HEK293 (cell line): ENCODE measurements around the gene AARSD1.
"Not testable (repeated sequence)": the region's sequence is repeated elsewhere in the genome, so short reads cannot be mapped to it uniquely, and the experiment has no call there.

Source experiments
- CTCF ChIA-PET: fragments of 350-600 bp; formaldehyde crosslinking; extraction: SDS; loops from one replicate; lab custom pipeline; 2021; ENCODE audit warnings: antibody characterized with exemption; lab: Yijun Ruan, JAX
- POLR2A ChIA-PET: fragments of 300-600 bp; formaldehyde crosslinking; extraction: SDS; loops from one replicate; lab custom pipeline; 2020; ENCODE audit warnings: antibody characterized with exemption, inconsistent platforms; lab: Yijun Ruan, JAX
- H3K27ac ChIP-seq: fragments of 200-500 bp; sonication (Bioruptor generic); 2 replicates; pipeline ENCODE4 v1.5.1; 2014; ENCODE audit warnings: low read depth, low read length, control low read depth, inconsistent platforms; ENCODE audit errors: extremely low read depth
- H3K36me3 ChIP-seq, 2 experiments: fragments of 200-500 bp in 1 of 2; sonication (Bioruptor generic) in 1 of 2; 1 replicate in 1 of 2; 2 replicates in 1 of 2; pipeline ENCODE4 v1.5.1; 2014 to 2017; ENCODE audit warnings: inconsistent platforms in 2 of 2, low read length in 2 of 2; ENCODE audit not compliant: control insufficient read depth in 2 of 2, insufficient read depth in 1 of 2
- H3K4me1 ChIP-seq: fragments of 200-500 bp; sonication (Bioruptor generic); 2 replicates; pipeline ENCODE4 v1.5.1; 2014; ENCODE audit warnings: mild to moderate bottlenecking, low read length, inconsistent platforms; ENCODE audit not compliant: control insufficient read depth, insufficient read depth
- H3K4me3 ChIP-seq: 2 replicates; pipeline ENCODE4 v1.5.1; 2011; ENCODE audit warnings: low read depth, mild to moderate bottlenecking, control low read depth, low read length, moderate library complexity
- H3K9me3 ChIP-seq: fragments of 200-500 bp; sonication (Bioruptor generic); 2 replicates; pipeline ENCODE4 v1.5.1; 2014; ENCODE audit warnings: low read depth, low read length, inconsistent platforms; ENCODE audit not compliant: control insufficient read depth, insufficient read depth
- BCL6B ChIP-seq: fragments of 450-650 bp; formaldehyde crosslinking; IDR thresholded peaks from 2 replicates; pipeline ENCODE4 v1.5.1; 2017; ENCODE audit warnings: missing biosample characterization, missing genetic modification characterization
- GFI1B ChIP-seq: fragments of 450-650 bp; formaldehyde crosslinking; IDR thresholded peaks from 2 replicates; pipeline ENCODE4 v1.5.1; 2016; ENCODE audit warnings: missing biosample characterization, missing genetic modification characterization
- GLIS1 ChIP-seq: fragments of 450-650 bp; formaldehyde crosslinking; IDR thresholded peaks from 2 replicates; pipeline ENCODE4 v1.5.1; 2016; ENCODE audit warnings: missing biosample characterization, missing genetic modification characterization
- GLIS2 ChIP-seq: fragments of 450-650 bp; formaldehyde crosslinking; IDR thresholded peaks from 2 replicates; pipeline ENCODE4 v1.5.1; 2016; ENCODE audit warnings: missing biosample characterization, missing genetic modification characterization
- KLF17 ChIP-seq: fragments of 450-650 bp; formaldehyde crosslinking; IDR thresholded peaks from 2 replicates; pipeline ENCODE4 v1.5.1; 2016; ENCODE audit warnings: missing biosample characterization, missing genetic modification characterization
- OSR2 ChIP-seq: fragments of 450-650 bp; formaldehyde crosslinking; IDR thresholded peaks from 2 replicates; pipeline ENCODE4 v1.5.1; 2016; ENCODE audit warnings: missing biosample characterization, missing genetic modification characterization
- SCRT2 ChIP-seq: fragments of 450-650 bp; formaldehyde crosslinking; IDR thresholded peaks from 2 replicates; pipeline ENCODE4 v1.5.1; 2016; ENCODE audit warnings: missing biosample characterization, missing genetic modification characterization
- ZBTB7A ChIP-seq: fragments of 450-650 bp; formaldehyde crosslinking; IDR thresholded peaks from 2 replicates; pipeline ENCODE4 v1.5.1; 2016; ENCODE audit warnings: low read depth, missing biosample characterization, missing genetic modification characterization
- ZNF155 ChIP-seq: fragments of 450-650 bp; formaldehyde crosslinking; IDR thresholded peaks from 2 replicates; pipeline ENCODE4 v1.5.1; 2016; ENCODE audit warnings: missing biosample characterization, missing genetic modification characterization
- ZNF248 ChIP-seq: fragments of 450-650 bp; formaldehyde crosslinking; IDR thresholded peaks from 2 replicates; pipeline ENCODE4 v1.5.1; 2017; ENCODE audit warnings: missing biosample characterization, missing genetic modification characterization
- ZNF324 ChIP-seq: fragments of 450-650 bp; formaldehyde crosslinking; IDR thresholded peaks from 2 replicates; pipeline ENCODE4 v1.5.1; 2016; ENCODE audit warnings: missing biosample characterization, missing genetic modification characterization
- ZNF510 ChIP-seq: fragments of 450-650 bp; formaldehyde crosslinking; IDR thresholded peaks from 2 replicates; pipeline ENCODE4 v1.5.1; 2018; ENCODE audit warnings: mild to moderate bottlenecking, missing genetic modification characterization, missing biosample characterization; ENCODE audit not compliant: insufficient replicate concordance
- ZNF626 ChIP-seq: fragments of 450-650 bp; sonication (Bioruptor Pico); formaldehyde crosslinking; IDR thresholded peaks from 2 replicates; pipeline ENCODE4 v1.5.1; 2018; ENCODE audit warnings: missing biosample characterization, missing genetic modification characterization, inconsistent platforms
- ZNF677 ChIP-seq: fragments of 450-650 bp; IDR thresholded peaks from 2 replicates; pipeline ENCODE4 v1.5.0; 2018; ENCODE audit warnings: missing biosample characterization, mild to moderate bottlenecking, missing genetic modification characterization, moderate library complexity
- ZNF707 ChIP-seq: fragments of 450-650 bp; formaldehyde crosslinking; IDR thresholded peaks from 2 replicates; pipeline ENCODE4 v1.5.1; 2016; ENCODE audit warnings: missing biosample characterization, missing genetic modification characterization
- ZNF791 ChIP-seq: fragments of 450-650 bp; formaldehyde crosslinking; IDR thresholded peaks from 2 replicates; pipeline ENCODE4 v1.5.1; 2016; ENCODE audit warnings: missing biosample characterization, missing genetic modification characterization
- TF ChIP-seq, protein P1 (sequence below): sonication (generic); formaldehyde crosslinking; IDR thresholded peaks from 2 replicates; pipeline ENCODE4 v1.8.1; 2022; ENCODE audit warnings: mild to moderate bottlenecking, moderate library complexity, missing genetic modification reagents
- TF ChIP-seq, protein P2 (sequence below): fragments of 450-650 bp; formaldehyde crosslinking; IDR thresholded peaks from 2 replicates; pipeline ENCODE4 v1.5.1; 2016; ENCODE audit warnings: missing biosample characterization, missing genetic modification characterization
- TF ChIP-seq, protein P3 (sequence below): fragments of 450-650 bp; IDR thresholded peaks from 2 replicates; pipeline ENCODE4 v1.5.1; 2018; ENCODE audit warnings: missing biosample characterization, mild to moderate bottlenecking, missing genetic modification characterization

The AARSD1 gene

DNA sequence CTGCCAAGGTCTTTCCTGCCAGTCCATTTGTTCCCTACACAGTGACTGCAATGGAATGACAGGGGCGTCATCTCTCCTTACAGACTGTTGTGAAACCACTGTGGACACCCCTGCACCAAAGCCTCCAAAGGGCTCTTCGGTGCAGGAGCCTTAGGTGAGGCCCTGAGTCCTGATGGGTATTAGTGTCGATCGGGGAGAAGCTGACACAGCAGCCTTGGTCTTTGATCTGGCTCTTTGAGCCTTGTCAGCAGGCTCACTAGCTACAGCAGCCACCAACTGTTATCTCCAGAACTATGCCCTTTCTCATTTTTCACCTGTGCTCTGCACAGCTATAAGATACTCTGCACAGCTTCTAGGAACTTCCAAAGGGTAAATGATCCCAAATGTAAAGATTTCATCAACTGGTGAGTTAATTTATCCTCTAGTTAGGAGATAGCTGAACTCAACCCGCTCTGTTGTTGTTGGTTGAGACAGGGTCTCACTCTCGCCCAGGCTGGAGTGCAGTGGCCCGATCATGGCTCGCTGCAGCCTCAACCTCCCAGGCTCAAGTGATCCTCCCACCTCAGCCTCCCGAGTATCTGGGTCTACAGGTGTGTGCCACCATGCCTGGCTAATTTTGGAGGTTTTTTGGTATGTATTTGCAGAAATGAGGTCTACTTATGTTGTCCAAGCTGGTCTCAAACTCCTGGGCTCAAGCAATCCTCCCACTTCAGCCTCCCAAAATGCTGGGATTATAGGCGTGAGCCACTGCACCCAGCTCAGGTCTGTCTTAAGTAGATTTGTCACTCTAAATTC lies 44.0 kb downstream of the AARSD1 start:
- TF ChIP-seq ZNF155 (tag by site-specific recombination) (no peak), ZNF791 (no peak), ZNF677 (tag by site-specific recombination) (no peak), ZNF626 (tag by site-specific recombination) (no peak), GLIS2 (tag by site-specific recombination) (no peak), SCRT2 (tag by site-specific recombination) (peak; percentile 9; the same call in 1 of the 2 replicates)
- TF ChIP-seq, protein P1, sequence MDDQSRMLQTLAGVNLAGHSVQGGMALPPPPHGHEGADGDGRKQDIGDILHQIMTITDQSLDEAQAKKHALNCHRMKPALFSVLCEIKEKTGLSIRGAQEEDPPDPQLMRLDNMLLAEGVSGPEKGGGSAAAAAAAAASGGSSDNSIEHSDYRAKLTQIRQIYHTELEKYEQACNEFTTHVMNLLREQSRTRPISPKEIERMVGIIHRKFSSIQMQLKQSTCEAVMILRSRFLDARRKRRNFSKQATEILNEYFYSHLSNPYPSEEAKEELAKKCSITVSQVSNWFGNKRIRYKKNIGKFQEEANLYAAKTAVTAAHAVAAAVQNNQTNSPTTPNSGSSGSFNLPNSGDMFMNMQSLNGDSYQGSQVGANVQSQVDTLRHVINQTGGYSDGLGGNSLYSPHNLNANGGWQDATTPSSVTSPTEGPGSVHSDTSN (CRISPR knock-in tag) = no peak
- no peak overlapping the region for H3K4me3 ChIP-seq
- H3K27ac ChIP-seq = no peak overlapping the region
- ChIA-PET POLR2A (interaction anchor here (1.0 kb wide), 1 partner anchor 84 kb away, joined by 3 read pairs; no protein-coding TSS in a partner anchor), CTCF (interaction anchor here (1.5 to 4.1 kb wide), 2 partner anchors 9 to 77 kb away, joined by 10 to 19 read pairs; partner anchors contain the start of gene AOC2)
- H3K36me3 ChIP-seq = no peaks in the 10 kb centered on the region
- no peaks in the 10 kb centered on the region for H3K9me3 ChIP-seq
- peaks cover 11% of the 10 kb centered on the region for H3K4me1 ChIP-seq

DNA sequence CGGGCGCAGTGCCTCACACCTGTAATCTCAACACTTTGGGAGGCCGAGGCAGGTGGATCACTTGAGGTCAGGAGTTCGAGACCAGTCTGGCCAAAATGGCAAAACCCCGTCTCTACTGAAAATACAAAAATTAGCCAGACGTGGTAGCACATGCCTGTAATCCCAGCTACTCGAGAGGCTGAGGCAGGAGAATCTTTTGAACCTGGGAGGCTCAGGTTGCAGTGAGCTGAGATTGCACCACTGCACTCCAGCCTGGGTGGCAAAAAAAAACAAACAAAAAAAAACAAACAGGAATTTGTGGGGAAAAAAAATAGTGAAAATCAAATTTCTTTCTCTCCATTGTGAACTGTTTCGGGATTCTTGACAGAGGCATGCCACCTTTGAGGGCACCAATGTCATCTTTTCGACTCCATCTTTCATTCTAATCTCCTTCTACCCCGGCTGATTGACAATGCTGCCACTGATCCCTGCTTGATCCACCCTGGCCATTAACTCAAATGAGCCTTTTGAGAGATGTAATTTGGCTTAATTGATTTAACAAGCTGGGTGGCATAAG lies 44.7 kb downstream of the AARSD1 start:
- not testable (repeated sequence) for H3K4me3 ChIP-seq, H3K9me3 ChIP-seq, H3K36me3 ChIP-seq, H3K27ac ChIP-seq
- ChIA-PET POLR2A (interaction anchor here (1.0 to 1.5 kb wide), 2 partner anchors 14 to 83 kb away, joined by 3 read pairs; no protein-coding TSS in a partner anchor), CTCF (interaction anchor here (0.5 to 4.1 kb wide), 6 partner anchors 9 to 78 kb away, joined by 3 to 19 read pairs (median 4); partner anchors contain the start of genes AOC2 and RPL27)
- TF ChIP-seq GFI1B (tag by site-specific recombination) (0 out of 2 replicates have a peak, but pooled peaks have one; percentile 10), OSR2 (tag by site-specific recombination) (peak; percentile 66; the same call in 1 of the 2 replicates), GLIS1 (tag by site-specific recombination) (0 out of 2 replicates have a peak, but pooled peaks have one; percentile 16)
- TF ChIP-seq, protein P2, sequence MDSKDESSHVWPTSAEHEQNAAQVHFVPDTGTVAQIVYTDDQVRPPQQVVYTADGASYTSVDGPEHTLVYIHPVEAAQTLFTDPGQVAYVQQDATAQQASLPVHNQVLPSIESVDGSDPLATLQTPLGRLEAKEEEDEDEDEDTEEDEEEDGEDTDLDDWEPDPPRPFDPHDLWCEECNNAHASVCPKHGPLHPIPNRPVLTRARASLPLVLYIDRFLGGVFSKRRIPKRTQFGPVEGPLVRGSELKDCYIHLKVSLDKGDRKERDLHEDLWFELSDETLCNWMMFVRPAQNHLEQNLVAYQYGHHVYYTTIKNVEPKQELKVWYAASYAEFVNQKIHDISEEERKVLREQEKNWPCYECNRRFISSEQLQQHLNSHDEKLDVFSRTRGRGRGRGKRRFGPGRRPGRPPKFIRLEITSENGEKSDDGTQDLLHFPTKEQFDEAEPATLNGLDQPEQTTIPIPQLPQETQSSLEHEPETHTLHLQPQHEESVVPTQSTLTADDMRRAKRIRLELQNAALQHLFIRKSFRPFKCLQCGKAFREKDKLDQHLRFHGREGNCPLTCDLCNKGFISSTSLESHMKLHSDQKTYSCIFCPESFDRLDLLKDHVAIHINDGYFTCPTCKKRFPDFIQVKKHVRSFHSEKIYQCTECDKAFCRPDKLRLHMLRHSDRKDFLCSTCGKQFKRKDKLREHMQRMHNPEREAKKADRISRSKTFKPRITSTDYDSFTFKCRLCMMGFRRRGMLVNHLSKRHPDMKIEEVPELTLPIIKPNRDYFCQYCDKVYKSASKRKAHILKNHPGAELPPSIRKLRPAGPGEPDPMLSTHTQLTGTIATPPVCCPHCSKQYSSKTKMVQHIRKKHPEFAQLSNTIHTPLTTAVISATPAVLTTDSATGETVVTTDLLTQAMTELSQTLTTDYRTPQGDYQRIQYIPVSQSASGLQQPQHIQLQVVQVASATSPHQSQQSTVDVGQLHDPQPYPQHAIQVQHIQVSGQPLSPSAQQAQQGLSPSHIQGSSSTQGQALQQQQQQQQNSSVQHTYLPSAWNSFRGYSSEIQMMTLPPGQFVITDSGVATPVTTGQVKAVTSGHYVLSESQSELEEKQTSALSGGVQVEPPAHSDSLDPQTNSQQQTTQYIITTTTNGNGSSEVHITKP (tag by site-specific recombination) = peak; percentile 96
- peaks cover 11% of the 10 kb centered on the region for H3K4me1 ChIP-seq

GRCh38 chr17:42918902-42919521 lies 45.2 kb downstream of the AARSD1 start:
- peaks cover 16% of the 10 kb centered on the region for H3K4me1 ChIP-seq
- no peaks in the 10 kb centered on the region for H3K36me3 ChIP-seq
- no peaks in the 10 kb centered on the region for H3K9me3 ChIP-seq
- POLR2A ChIA-PET = interaction anchor here (1.0 to 1.5 kb wide), 2 partner anchors 14 to 83 kb away, joined by 3 read pairs; no protein-coding TSS in a partner anchor
- H3K27ac ChIP-seq = no peak overlapping the region
- no peak overlapping the region for H3K4me3 ChIP-seq
- CTCF ChIA-PET = interaction anchor here (0.5 to 4.1 kb wide), 7 partner anchors 10 to 922 kb away, joined by 3 to 19 read pairs (median 3); partner anchors contain the start of genes AARSD1 and RPL27
- no peak for TF ChIP-seq ZNF324
- no peak for TF ChIP-seq ZNF248 (tag by site-specific recombination)
- TF ChIP-seq KLF17 (tag by site-specific recombination) = no peak
- TF ChIP-seq ZNF707 (tag by site-specific recombination) = no peak
- TF ChIP-seq ZBTB7A (tag by site-specific recombination) = no peak
- no peak for TF ChIP-seq ZNF510 (tag by site-specific recombination)
- TF ChIP-seq BCL6B (tag by site-specific recombination) = no peak
- TF ChIP-seq, protein P3, sequence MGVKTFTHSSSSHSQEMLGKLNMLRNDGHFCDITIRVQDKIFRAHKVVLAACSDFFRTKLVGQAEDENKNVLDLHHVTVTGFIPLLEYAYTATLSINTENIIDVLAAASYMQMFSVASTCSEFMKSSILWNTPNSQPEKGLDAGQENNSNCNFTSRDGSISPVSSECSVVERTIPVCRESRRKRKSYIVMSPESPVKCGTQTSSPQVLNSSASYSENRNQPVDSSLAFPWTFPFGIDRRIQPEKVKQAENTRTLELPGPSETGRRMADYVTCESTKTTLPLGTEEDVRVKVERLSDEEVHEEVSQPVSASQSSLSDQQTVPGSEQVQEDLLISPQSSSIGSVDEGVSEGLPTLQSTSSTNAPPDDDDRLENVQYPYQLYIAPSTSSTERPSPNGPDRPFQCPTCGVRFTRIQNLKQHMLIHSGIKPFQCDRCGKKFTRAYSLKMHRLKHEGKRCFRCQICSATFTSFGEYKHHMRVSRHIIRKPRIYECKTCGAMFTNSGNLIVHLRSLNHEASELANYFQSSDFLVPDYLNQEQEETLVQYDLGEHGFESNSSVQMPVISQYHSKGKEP (tag by site-specific recombination) = peak; percentile 30; the same call in 1 of the 2 replicates
